ENCODE measurements around the gene GMDS.

Gene GMDS

GRCh38 chr6:2184700-2185455 is 60.5 kb downstream of the GMDS start:
- Histone ChIP-seq H3K36me3 (ENCODE audit: insufficient read depth, low read length) (no peaks in the 10 kb centered on the region), H3K9ac (ENCODE audit: low read length) (no peak overlapping the region), H3K4me3 (ENCODE audit: low read depth in 1 of 2, low read length in 2 of 2) (no peak overlapping the region), H3K4me1 (ENCODE audit: insufficient read depth, low read length) (no peaks in the 10 kb centered on the region), H3K27me3 (ENCODE audit: control insufficient read depth in 1 of 2, insufficient read depth in 2 of 2, low read length in 2 of 2) (no peaks in the 10 kb centered on the region), H3K27ac (ENCODE audit: low read depth, low read length) (no peak overlapping the region), H3K9me3 (ENCODE audit: low read length) (no peaks in the 10 kb centered on the region)

DNA sequence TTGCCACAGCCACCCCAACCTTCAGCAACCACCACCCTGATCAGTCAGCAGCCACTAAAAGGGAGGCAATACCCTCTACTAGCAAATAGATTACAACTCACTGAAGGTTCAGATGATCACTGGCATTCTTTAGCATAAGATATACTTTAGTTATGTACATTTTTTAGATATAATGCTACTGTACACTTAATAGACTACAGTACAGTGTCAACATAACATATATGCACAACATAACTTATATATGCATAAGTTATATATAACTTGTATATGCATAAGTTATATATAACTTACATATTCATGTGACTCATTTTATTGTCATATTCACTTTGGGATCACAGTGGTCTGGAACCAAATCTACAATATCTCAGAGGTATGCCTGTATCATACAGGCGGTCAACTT is 61.7 kb downstream of the GMDS start:
- Histone ChIP-seq H3K4me1 (ENCODE audit: insufficient read depth, low read length) (no peaks in the 10 kb centered on the region), H3K36me3 (ENCODE audit: insufficient read depth, low read length) (no peaks in the 10 kb centered on the region), H3K27ac (ENCODE audit: low read depth, low read length) (no peak overlapping the region), H3K9ac (ENCODE audit: low read length) (no peak overlapping the region), H3K27me3 (ENCODE audit: control insufficient read depth in 1 of 2, insufficient read depth in 2 of 2, low read length in 2 of 2) (no peaks in the 10 kb centered on the region), H3K4me3 (ENCODE audit: low read depth in 1 of 2, low read length in 2 of 2) (no peak overlapping the region), H3K9me3 (ENCODE audit: low read length) (no peaks in the 10 kb centered on the region)

DNA sequence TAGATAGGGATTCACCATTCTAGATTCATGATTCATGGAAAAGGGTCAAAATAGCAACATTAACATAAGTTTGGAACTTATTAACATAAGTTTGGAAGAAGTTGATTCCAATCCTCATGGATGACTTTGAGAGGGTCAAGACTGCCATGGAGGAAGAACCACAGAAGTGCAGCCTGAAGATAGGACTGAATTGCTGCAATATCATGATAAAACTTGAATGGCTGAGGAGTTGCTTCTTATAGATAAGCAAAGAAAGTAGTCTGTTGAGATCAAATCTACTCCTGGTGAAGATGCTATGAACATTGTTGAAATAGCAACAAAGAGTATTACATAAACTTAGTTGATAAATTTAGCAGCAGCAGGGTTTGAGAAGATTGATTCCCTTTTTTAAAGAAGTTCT is 62.2 kb downstream of the GMDS start:
- Histone ChIP-seq H3K27ac (ENCODE audit: low read depth, low read length) (no peak overlapping the region), H3K4me3 (ENCODE audit: low read depth in 1 of 2, low read length in 2 of 2) (no peak overlapping the region), H3K36me3 (ENCODE audit: insufficient read depth, low read length) (no peaks in the 10 kb centered on the region), H3K9me3 (ENCODE audit: low read length) (no peaks in the 10 kb centered on the region), H3K27me3 (ENCODE audit: control insufficient read depth in 1 of 2, insufficient read depth in 2 of 2, low read length in 2 of 2) (no peaks in the 10 kb centered on the region), H3K4me1 (ENCODE audit: insufficient read depth, low read length) (no peaks in the 10 kb centered on the region), H3K9ac (ENCODE audit: low read length) (no peak overlapping the region)

DNA sequence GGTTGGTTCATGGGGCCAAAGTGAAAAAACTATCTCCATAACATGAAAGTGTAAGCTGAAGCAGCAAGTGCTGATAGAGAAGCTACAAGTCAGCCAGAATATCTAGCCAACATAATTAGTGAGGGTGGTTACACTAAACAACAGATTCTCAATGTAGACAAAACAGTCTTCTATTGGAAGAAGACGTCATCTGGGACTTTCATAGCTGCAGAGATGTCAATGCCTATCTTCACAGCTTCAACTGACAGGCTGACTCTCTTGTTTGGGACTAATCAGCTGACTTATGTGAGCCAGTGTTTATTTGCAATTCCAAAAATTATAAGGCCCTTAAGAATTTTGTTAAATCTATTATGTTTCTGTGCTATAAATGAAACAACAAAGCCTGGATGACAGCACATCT is 63.2 kb downstream of the GMDS start:
- H3K27me3 ChIP-seq (ENCODE audit: control insufficient read depth in 1 of 2, insufficient read depth in 2 of 2, low read length in 2 of 2) = no peaks in the 10 kb centered on the region
- no peaks in the 10 kb centered on the region for H3K9me3 ChIP-seq (ENCODE audit: low read length)
- no peak overlapping the region for H3K4me3 ChIP-seq (ENCODE audit: low read depth in 1 of 2, low read length in 2 of 2)
- no peak overlapping the region for H3K9ac ChIP-seq (ENCODE audit: low read length)
- H3K4me1 ChIP-seq (ENCODE audit: insufficient read depth, low read length) = no peaks in the 10 kb centered on the region
- H3K27ac ChIP-seq (ENCODE audit: low read depth, low read length) = no peak overlapping the region
- H3K36me3 ChIP-seq (ENCODE audit: insufficient read depth, low read length) = no peaks in the 10 kb centered on the region

DNA sequence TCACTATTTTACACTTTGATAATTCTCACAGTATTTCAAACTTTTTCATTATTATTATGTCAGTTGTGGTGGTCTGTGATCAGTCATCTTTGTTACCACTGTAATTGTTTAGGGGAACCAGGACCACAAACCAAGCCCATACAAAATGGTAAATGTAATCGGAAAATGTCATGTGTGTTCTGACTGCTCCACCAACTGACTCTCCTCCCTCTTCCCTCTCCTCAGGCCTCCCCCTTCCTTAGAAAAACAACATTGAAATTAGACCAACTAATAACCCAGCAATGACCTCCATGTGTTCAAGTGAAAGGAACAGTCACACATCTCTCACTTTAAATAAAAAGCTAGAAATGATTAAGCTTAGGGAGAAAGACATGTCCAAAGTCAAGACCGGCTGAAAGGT is 63.8 kb downstream of the GMDS start:
- no peaks in the 10 kb centered on the region for H3K4me1 ChIP-seq (ENCODE audit: insufficient read depth, low read length)
- H3K9ac ChIP-seq (ENCODE audit: low read length) = no peak overlapping the region
- H3K9me3 ChIP-seq (ENCODE audit: low read length) = no peaks in the 10 kb centered on the region
- peaks cover 0 to 2% of the 10 kb centered on the region in 2 donors for H3K27me3 ChIP-seq (ENCODE audit: control insufficient read depth in 1 of 2, insufficient read depth in 2 of 2, low read length in 2 of 2)
- no peaks in the 10 kb centered on the region for H3K36me3 ChIP-seq (ENCODE audit: insufficient read depth, low read length)
- no peak overlapping the region for H3K4me3 ChIP-seq (ENCODE audit: low read depth in 1 of 2, low read length in 2 of 2)
- no peak overlapping the region for H3K27ac ChIP-seq (ENCODE audit: low read depth, low read length)

DNA sequence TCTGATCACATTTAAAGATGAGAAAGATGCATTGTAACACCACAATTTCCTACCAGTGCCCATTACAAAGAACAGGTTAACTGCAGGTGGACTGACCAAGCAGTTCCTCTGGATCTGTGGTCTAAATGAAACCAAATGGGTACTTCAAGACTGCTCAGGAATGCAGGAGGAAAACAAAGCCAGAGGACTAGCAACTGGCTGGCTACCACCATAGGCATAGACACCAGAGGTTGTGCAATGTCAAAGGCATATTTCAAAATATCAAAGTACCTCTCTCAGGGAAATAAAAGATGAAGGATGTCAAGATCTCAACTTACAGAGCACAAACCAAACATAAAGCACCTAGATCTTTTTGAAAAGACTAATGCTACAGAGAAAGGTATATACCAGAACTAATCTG is 65.5 kb downstream of the GMDS start:
- no peaks in the 10 kb centered on the region for H3K4me1 ChIP-seq (ENCODE audit: insufficient read depth, low read length)
- H3K36me3 ChIP-seq (ENCODE audit: insufficient read depth, low read length) = no peaks in the 10 kb centered on the region
- peaks cover 0 to 3% of the 10 kb centered on the region in 2 donors for H3K27me3 ChIP-seq (ENCODE audit: control insufficient read depth in 1 of 2, insufficient read depth in 2 of 2, low read length in 2 of 2)
- no peak overlapping the region for H3K4me3 ChIP-seq (ENCODE audit: low read depth in 1 of 2, low read length in 2 of 2)
- H3K27ac ChIP-seq (ENCODE audit: low read depth, low read length) = no peak overlapping the region
- no peak overlapping the region for H3K9ac ChIP-seq (ENCODE audit: low read length)
- H3K9me3 ChIP-seq (ENCODE audit: low read length) = no peaks in the 10 kb centered on the region

DNA sequence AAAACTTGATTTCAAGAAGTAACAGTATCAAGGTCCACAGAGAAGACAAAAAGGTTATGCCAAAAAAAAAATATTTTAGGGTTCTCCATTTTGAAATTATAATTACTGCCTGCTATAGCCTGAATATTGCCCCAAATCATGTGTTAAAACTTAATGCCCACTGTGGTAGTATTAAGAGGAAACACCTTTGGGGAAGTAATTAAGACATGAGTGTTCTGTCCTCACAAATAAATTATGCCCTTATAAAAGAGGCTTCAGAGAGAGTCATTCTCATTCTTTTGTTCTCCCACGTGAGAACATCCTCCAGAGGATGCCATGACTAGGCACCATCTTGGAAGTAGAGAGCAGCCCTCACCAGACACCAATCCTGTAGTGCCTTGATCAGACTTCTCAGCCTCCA is 66.2 kb downstream of the GMDS start:
- no peaks in the 10 kb centered on the region for H3K4me1 ChIP-seq (ENCODE audit: insufficient read depth, low read length)
- no peaks in the 10 kb centered on the region for H3K36me3 ChIP-seq (ENCODE audit: insufficient read depth, low read length)
- peaks cover 0 to 3% of the 10 kb centered on the region in 2 donors for H3K27me3 ChIP-seq (ENCODE audit: control insufficient read depth in 1 of 2, insufficient read depth in 2 of 2, low read length in 2 of 2)
- no peaks in the 10 kb centered on the region for H3K9me3 ChIP-seq (ENCODE audit: low read length)
- no peak overlapping the region for H3K27ac ChIP-seq (ENCODE audit: low read depth, low read length)
- H3K9ac ChIP-seq (ENCODE audit: low read length) = no peak overlapping the region
- H3K4me3 ChIP-seq (ENCODE audit: low read depth in 1 of 2, low read length in 2 of 2) = no peak overlapping the region

DNA sequence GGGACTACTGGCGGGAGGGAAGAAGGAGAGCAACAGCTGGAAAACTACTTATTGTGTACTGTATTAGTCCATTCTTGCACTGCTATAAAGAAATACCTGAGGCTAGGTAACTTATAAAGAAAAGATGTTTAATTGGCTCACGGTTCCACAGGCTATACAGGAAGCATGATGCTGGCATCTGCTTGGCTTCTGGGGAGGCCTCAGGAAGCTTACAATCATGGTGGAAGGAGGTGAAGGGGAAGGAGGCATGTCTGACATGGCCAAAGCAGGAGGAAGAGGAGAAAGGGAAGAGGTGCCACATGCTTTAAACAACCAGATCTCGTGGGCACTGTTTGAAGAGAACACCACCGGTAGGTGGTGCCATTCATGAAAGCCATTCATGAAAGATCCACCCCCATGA is 67.3 kb downstream of the GMDS start:
- Histone ChIP-seq H3K27ac (ENCODE audit: low read depth, low read length) (no peak overlapping the region), H3K27me3 (ENCODE audit: control insufficient read depth in 1 of 2, insufficient read depth in 2 of 2, low read length in 2 of 2) (peaks cover 0 to 3% of the 10 kb centered on the region in 2 donors), H3K9ac (ENCODE audit: low read length) (no peak overlapping the region), H3K4me1 (ENCODE audit: insufficient read depth, low read length) (no peaks in the 10 kb centered on the region), H3K9me3 (ENCODE audit: low read length) (no peaks in the 10 kb centered on the region), H3K36me3 (ENCODE audit: insufficient read depth, low read length) (no peaks in the 10 kb centered on the region), H3K4me3 (ENCODE audit: low read depth in 1 of 2, low read length in 2 of 2) (no peak overlapping the region)

- Histone ChIP-seq H3K4me1 (ENCODE audit: insufficient read depth, low read length) (no peaks in the 10 kb centered on the region), H3K27me3 (ENCODE audit: control insufficient read depth in 1 of 2, insufficient read depth in 2 of 2, low read length in 2 of 2) (peaks cover 0 to 3% of the 10 kb centered on the region in 2 donors), H3K9ac (ENCODE audit: low read length) (no peak overlapping the region), H3K27ac (ENCODE audit: low read depth, low read length) (no peak overlapping the region), H3K4me3 (ENCODE audit: low read depth in 1 of 2, low read length in 2 of 2) (no peak overlapping the region), H3K9me3 (ENCODE audit: low read length) (no peaks in the 10 kb centered on the region), H3K36me3 (ENCODE audit: insufficient read depth, low read length) (no peaks in the 10 kb centered on the region)
Observed at GRCh38 chr6:2175825-2176224, 69.6 kb downstream of the GMDS start.

DNA sequence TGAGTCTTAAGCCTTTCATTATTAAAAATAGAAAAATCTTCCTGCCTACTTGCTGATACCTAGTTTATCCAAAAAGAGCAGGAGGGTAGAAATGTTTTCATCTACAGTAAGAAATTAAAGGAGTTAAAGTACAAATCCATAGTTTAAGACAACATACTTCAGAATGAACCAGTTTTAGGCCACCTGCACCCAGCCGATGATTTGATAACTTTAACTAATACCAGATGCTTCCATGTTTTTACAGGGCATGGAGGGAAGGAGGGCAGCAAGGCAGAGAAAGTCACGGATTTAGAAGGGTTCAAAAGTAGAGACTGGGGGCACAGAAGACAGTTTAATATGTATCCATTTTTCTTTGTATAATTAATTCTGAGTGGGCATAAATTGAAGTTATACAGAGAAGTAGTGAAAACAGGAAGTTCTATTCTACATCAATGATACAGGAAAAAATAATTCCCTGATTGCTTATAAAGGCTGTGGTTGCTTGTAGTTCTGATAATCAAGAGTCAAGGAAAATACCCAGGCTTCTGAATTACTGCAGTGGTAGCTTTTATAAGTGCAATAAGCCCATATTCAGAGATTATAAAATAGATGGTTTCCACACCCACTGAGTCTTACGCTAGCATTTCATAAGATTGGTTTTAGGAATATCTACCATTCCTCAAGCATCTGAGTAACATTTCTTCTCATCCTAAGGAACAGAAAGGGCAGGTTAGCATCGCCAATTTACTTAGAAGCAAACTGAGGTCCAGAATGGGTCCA is 72.0 kb downstream of the GMDS start:
- Histone ChIP-seq H3K27ac (ENCODE audit: low read depth, low read length) (no peak overlapping the region), H3K9me3 (ENCODE audit: low read length) (no peaks in the 10 kb centered on the region), H3K9ac (ENCODE audit: low read length) (no peak overlapping the region), H3K4me3 (ENCODE audit: low read depth in 1 of 2, low read length in 2 of 2) (no peak overlapping the region), H3K36me3 (ENCODE audit: insufficient read depth, low read length) (no peaks in the 10 kb centered on the region), H3K27me3 (ENCODE audit: control insufficient read depth in 1 of 2, insufficient read depth in 2 of 2, low read length in 2 of 2) (peaks cover 0 to 3% of the 10 kb centered on the region in 2 donors), H3K4me1 (ENCODE audit: insufficient read depth, low read length) (no peaks in the 10 kb centered on the region)

DNA sequence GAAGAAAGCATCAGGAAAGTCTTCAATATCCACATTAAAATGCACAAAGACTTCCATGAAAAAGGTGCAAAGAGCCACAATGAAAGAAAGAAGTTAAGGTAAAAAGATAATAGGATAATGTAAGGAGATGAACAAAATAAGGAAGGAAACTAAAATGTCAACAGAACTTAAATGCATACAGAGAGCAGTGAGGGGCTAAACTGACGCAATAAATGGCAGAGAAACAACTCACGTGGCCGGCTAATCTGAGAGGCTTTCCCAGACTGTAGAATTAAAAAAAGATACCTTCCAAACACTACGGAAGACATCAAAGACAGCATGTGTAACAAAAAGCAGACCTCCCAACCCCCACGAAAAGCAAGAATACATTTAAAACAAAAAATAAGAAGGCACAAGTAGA is 73.7 kb downstream of the GMDS start:
- Histone ChIP-seq H3K27ac (ENCODE audit: low read depth, low read length) (no peak overlapping the region), H3K9ac (ENCODE audit: low read length) (no peak overlapping the region), H3K4me1 (ENCODE audit: insufficient read depth, low read length) (no peaks in the 10 kb centered on the region), H3K9me3 (ENCODE audit: low read length) (no peaks in the 10 kb centered on the region), H3K4me3 (ENCODE audit: low read depth in 1 of 2, low read length in 2 of 2) (no peak overlapping the region), H3K36me3 (ENCODE audit: insufficient read depth, low read length) (no peaks in the 10 kb centered on the region), H3K27me3 (ENCODE audit: control insufficient read depth in 1 of 2, insufficient read depth in 2 of 2, low read length in 2 of 2) (peaks cover 0 to 3% of the 10 kb centered on the region in 2 donors)

DNA sequence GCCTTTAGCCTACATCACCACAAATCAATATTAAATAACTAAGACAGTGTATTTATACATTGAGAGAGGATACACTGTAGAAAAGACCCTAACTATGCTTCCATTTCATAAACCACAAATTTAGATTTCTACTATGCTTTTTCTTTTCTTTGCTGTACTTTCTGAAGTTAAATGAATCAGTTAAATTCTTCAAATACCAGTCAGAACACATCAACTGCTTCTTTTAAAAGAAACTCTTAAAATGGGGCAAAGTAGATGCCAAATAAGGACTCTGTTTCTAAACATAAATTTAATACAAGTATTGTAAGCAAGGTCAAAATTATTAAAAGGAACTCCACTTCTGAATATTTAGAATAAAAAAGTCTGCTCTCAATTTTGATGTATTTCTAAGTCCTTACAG is 76.9 kb downstream of the GMDS start:
- H3K4me1 ChIP-seq (ENCODE audit: insufficient read depth, low read length) = no peaks in the 10 kb centered on the region
- H3K9ac ChIP-seq (ENCODE audit: low read length) = no peak overlapping the region
- no peaks in the 10 kb centered on the region for H3K9me3 ChIP-seq (ENCODE audit: low read length)
- no peaks in the 10 kb centered on the region for H3K27me3 ChIP-seq (ENCODE audit: control insufficient read depth in 1 of 2, insufficient read depth in 2 of 2, low read length in 2 of 2)
- H3K4me3 ChIP-seq (ENCODE audit: low read depth in 1 of 2, low read length in 2 of 2) = no peak overlapping the region
- H3K27ac ChIP-seq (ENCODE audit: low read depth, low read length) = no peak overlapping the region
- H3K36me3 ChIP-seq (ENCODE audit: insufficient read depth, low read length) = no peaks in the 10 kb centered on the region

Data from muscle layer of colon (tissue), 2 donors.